K562 treated with DMSO at 1 percent for 4 hours (cell line): ENCODE results near the gene ATP5F1A. TPM values are rescaled to one million over a fixed set of nuclear protein-coding genes. Genes with fewer than 3 reads are reported as not detected.

Experiments
- total RNA-seq: library from RNA; unstranded; fragments of 300-600 nt; gene quantifications from 2 replicates; pipeline ENCODE4 v1.2.3, GENCODE V29; 2022; ENCODE audit not compliant: insufficient read depth

Gene ATP5F1A
- 307 and 366 TPM in 2 replicates for total RNA-seq

GRCh38 chr18:46097801-46098615 is at the start of gene ATP5F1A:
Gene ATP5F1A, minus strand, starts transcription at chr18:46098296. Its CDS starts 65 bp downstream, at chr18:46098231.

GRCh38 chr18:46104128-46104911 is 6.2 kb upstream of the ATP5F1A start, which contains the start of gene HAUS1:
Gene HAUS1, plus strand, starts transcription at chr18:46104385. Its CDS starts 27 bp downstream, at chr18:46104412.

GRCh38 chr18:46071653-46072375 is 26.3 kb downstream of the ATP5F1A start, which contains the start of gene PSTPIP2:
Gene PSTPIP2, minus strand, starts transcription at chr18:46072260. Its CDS starts 72 bp downstream, at chr18:46072188.

Other genes with a start within 250 kb of the ATP5F1A start
- 6.1 and 7.0 TPM in 2 replicates for gene EPG5, start 131.0 kb downstream of the ATP5F1A start, total RNA-seq
- 16.7 and 25.1 TPM in 2 replicates for gene PSTPIP2, start 26.0 kb downstream of the ATP5F1A start, total RNA-seq
- gene HAUS1, start 6.1 kb upstream of the ATP5F1A start, total RNA-seq = 31.5 and 40.4 TPM in 2 replicates